DMS153 treated with DMSO at 0.1 percent for 48 hours (cell line): Measurements from ENCODE around the gene ST7L.

Source experiments
- DNase-seq: peaks from one replicate; lab custom pipeline; 2025; ENCODE audit not compliant: unreplicated experiment; lab: John Stamatoyannopoulos, UW

The ST7L gene

GRCh38 chr1:112518186-112518585 lies 100.8 kb downstream of the ST7L start:
- DNase-seq, result no peak

GRCh38 chr1:112517646-112518045 lies 101.3 kb downstream of the ST7L start:
- no peak for DNase-seq

- no peak for DNase-seq
These were observed 101.7 kb downstream of the ST7L start for GRCh38 chr1:112517231-112517630.

- no peak for DNase-seq
These were observed 102.8 kb downstream of the ST7L start for GRCh38 chr1:112516141-112516540.

DNA sequence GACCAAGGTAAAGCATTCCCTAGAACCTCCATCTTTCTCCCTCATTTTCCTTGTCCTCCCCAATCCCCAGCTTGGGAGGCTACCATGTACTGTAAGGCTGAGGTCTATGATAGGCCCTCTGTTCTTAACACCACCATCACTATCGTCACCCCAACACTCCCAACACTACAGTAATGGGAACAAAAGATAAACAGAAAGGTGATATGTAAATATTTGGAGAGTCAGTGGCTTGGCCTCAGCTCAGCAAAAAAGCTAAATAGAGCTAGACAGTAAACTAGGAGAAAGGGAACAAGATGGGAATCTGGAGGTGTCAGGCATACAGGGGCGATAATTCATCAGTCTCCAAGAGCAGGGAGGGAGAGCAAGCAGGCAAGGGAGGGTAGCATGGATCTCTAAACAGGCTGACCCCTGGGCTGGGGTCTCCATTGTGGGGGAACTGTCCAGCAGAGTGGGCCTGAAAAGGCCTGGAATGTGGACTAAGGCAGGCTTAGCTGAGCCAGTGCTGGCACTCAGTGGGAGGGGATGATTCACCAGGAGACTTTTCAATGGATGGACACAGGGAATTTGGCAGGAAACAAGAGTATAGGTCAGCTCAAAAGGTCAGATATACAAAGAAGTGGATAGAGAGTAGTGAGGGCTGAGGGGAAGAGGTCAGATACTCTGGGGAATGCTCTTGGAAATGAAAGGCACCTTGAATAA lies 103.5 kb downstream of the ST7L start:
- no peak for DNase-seq

GRCh38 chr1:112514901-112515300 lies 104.0 kb downstream of the ST7L start:
- DNase-seq, result no peak

DNA sequence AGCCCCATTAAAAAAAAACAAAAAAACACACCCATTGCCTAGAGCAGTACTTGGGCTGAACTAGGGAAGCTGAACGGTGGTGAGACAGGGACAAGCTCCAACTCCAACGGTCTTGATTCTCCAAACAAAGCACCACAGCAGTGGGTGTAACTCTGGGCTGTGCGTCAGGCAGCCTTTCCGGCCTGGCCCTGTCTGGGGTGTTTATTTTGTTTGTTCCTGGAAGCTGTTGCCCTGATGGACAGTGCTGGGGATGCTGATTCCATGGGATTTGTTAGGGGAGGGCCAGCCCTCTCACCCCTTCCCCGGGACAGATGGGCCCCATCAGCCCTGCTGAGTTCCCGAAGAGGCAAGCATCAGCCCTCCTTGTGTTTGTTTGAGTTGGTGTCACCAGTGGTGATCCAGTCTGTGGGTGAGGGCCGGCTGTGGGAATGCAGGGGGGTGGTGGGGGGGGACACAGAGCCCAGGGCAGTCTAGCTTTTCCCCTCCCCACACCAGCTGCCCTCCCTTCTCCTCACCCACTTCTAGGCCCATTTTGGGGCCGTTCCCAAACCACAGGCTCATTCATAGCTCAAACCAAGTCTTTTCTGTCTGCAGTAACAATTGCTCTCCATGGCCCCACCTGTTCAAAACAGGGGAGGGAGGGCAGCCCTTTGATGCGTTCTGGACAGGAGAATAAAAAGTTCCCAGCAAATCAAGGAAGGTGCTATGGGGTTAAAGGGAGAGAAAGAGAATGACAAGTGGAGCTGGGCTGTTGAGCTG lies 105.7 kb downstream of the ST7L start:
- no peak for DNase-seq

GRCh38 chr1:112511897-112512296 lies 107.0 kb downstream of the ST7L start:
- DNase-seq, result no peak

- DNase-seq, result no peak
These were observed 108.6 kb downstream of the ST7L start for GRCh38 chr1:112510340-112510739.

DNA sequence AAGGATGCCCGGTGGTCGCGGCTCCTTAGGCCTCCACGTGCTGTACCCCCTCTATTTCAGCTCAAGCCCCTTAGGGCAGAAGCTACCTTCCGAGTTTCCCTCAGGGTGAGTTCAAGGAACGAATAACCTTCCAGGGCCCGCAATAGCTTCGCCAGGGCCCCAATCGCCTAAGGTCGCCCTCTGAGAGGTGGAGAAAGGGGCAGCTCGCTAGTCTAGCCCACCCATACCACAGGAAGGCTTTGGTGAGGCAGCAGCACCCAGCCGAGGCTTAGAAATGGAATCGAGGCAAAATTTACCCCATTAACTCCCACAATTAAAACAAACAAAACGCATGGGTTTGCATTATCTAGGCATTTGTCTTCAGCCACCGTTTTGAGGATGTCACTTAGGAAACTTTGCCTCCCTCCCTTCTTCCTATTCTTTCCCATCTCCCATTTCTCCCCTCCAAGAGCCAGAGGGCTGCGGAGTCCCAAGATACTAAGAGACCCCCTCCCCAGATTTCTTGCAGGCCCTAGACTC lies 109.2 kb downstream of the ST7L start:
- no peak for DNase-seq

GRCh38 chr1:112509005-112509659 lies 109.8 kb downstream of the ST7L start:
- DNase-seq, result no peak

DNA sequence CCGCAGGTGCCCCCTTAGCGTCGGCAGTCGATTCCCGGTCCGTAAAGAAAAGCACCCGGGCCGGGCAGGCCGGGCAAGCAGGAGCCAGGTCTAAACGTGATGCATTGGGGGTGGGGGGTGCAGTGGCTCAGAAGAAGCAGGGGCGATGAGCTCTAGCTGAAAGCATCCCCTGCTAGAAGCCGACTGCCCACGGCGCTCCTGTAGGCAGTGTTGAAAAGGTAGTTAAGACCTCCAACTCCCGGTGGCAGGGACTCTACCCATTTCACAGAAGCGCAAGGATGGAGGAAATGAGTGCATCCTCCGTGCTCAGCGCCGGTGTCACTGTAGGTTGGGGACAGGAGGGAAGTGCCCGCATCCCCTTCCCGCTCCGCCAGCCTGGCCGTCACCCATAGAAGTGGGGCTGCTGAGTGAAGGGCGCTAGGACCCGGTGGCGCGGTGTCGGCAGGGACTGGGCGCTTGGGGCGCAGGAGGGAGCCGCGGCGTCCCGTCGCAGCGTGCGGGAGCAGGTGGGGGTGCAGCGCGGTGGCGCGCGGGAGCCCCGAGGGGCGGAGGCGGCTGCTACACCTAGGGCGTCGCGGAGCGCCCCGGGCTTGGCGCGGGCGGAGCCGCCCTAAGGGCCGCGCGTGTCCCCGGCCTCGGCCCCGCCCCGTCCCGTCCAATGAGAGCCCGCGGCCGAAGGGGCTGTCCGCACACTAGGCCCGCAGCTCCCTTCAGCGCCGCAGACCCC lies 110.5 kb downstream of the ST7L start, which contains the start of gene WNT2B:
WNT2B (plus strand) TSS at position 688 of the 727 bp plus-strand sequence. CDS start 298 bp downstream, outside the sequence.
- DNase-seq, result no peak

DNA sequence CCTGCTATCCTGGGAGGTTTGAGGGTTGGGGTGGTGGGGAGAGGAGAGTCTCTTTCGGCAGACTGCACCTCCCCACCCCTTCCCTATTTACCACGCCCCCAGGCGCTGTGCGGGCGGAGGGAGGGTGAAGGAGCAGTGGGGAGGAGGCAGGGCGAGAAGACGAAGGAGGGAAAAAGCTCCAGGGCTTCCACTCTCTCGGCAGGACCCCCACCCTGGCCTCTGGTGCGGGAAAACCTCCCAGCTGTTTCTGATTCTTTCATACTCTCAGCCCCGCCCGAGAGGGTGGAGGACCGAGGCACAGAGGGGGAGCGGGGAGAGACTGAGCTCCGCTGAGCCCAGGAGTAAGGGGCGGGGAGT lies 111.0 kb downstream of the ST7L start:
- no peak for DNase-seq

DNA sequence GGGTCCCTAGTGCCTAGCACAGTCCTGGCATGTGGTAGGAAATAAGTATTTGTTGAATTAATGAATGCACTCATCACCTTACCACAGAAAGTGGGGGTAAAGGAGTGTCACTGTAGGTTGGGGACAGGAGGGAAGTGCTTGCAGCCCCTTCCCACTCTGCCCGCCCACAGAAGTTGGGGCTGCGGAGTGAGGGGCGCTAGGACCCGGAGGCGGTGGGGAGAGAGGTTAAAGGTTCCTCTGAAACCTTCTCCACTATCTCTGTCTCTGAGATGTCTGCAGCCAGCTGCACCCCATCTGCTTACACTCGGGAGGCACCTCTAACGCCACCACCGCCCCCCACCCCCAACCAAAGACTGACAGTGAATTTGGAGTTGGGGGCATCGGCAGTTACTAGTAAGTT lies 111.6 kb downstream of the ST7L start:
- DNase-seq, result no peak

DNA sequence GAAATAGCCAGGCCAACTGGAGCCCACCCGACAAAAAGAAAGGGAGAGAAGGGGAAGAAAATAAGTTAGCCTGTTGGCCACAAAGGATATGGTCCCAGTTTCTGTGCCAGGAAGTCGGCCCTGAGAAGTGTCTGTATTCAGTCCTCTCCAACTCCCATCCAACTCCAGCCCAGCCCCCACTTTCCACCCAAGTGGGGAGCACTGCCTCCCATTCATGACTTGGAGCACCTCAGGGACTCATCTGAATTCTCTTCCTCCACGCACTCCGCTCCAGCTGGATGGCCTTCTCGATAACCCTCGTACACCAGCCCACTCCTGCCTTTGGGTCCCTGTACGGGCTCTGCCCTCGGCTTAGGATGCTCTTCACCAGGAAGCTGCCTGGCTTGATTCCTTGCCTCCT lies 112.2 kb downstream of the ST7L start:
- no peak for DNase-seq

GRCh38 chr1:112506306-112506705 lies 112.6 kb downstream of the ST7L start:
- no peak for DNase-seq

DNA sequence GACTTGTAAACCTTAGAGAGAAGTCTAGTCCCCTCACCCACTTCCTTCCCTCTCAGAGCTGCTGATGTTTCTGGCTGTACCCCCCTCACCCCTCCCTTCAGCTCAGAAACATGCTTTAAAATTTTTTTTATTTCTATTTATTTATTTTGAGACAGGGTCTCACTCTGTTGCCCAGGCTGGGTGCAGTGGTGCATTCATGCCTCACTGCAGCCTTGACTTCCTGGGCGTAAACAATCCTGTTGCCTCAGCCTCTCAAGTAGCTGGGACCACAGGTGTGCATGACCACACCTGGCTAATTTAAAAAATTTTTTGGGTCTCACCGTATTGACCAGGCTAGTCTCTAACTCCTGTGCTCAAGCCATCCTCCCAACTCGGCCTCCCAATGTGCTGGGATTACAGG lies 113.1 kb downstream of the ST7L start:
- no peak for DNase-seq

DNA sequence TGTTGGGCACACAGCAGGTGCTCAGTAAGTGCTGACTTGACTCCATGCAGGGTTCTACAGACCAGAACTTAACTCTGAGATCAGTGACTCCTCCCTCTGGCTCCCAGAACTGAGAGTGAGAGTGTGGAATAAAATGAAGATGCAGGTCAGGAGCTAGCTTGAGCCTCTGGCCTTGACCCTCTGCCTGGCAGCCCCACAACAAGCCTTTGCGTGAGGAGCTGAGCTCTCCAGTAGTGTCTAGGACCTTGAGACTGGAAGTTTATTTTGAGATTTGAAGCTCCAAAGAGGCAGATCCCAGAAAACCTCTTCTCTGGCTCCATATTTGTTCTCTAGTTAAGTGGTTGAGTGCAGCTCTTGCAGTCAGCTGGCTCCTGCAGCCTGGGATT lies 113.5 kb downstream of the ST7L start:
- DNase-seq, result no peak

- DNase-seq, result no peak
These were observed 114.1 kb downstream of the ST7L start for GRCh38 chr1:112504661-112505399.

DNA sequence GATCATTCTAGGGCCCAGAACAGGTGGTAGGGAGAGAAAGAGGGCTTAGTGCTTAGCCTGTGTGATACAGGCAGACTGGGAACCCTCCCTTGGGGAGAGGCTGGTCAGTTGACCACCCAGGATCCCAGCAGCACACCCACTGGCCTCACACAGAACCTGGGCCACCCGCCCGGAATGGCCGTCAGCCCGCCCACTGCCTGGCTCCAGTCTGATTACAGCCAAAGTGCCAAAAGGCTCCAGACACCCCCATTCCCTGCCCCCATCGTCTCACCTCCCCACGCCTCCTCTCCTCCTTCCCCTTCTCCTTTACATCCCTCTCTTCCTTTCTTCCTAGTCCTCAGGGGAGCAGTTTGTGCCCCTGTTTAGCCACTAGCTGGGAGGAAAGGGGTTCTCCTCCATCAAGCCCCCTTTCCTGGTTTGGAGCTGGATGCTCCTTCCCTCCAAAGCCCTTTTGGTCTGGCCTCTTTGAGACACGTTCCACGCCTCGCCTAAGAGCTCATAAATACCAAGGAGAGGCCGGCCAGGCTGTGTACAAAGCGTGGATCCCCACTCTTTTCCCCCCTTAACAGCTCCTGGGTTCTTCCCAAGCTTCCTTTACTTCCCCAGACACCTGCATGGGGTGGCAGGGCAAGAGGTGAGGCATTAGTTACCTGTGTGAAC lies 114.8 kb downstream of the ST7L start:
- DNase-seq, result no peak
